K562 (cell line): Measurements from ENCODE around the gene TMEM129. TPM values are rescaled to one million over a fixed set of nuclear protein-coding genes. Genes with fewer than 3 reads are reported as not detected.

Source experiments
- CBX5 ChIP-seq: IDR thresholded peaks from 2 replicates; pipeline ENCODE4 v1.6.1; 2014; ENCODE audit warnings: low read depth, borderline replicate concordance
- CHD2 ChIP-seq: IDR thresholded peaks from 2 replicates; pipeline ENCODE4 v1.6.1; 2011; ENCODE audit warnings: low read depth, low read length
- EP400 ChIP-seq: fragments of 450-650 bp; IDR thresholded peaks from 2 replicates; pipeline ENCODE4 v1.6.1; 2017; ENCODE audit warnings: antibody characterized with exemption, mild to moderate bottlenecking, moderate library complexity
- FOXA3 ChIP-seq, 2 experiments: fragments of 450-650 bp in 1 of 2; sonication (generic) in 1 of 2; formaldehyde crosslinking; IDR thresholded peaks in 1 of 2; conservative IDR thresholded peaks in 1 of 2; 2 replicates each; pipeline versions ENCODE4 v1.4.0 to v1.8.0; 2020 to 2022; ENCODE audit warnings: mild to moderate bottlenecking in 2 of 2, missing genetic modification reagents in 1 of 2
- FOXK2 ChIP-seq, 2 experiments: fragments of 450-650 bp; IDR thresholded peaks in 1 of 2; conservative IDR thresholded peaks in 1 of 2; 2 replicates each; pipeline ENCODE4 v1.6.1; 2016; ENCODE audit warnings: low read depth in 2 of 2, mild to moderate bottlenecking in 1 of 2
- HNRNPUL1 ChIP-seq: fragments of 200-400 bp; formaldehyde crosslinking; IDR thresholded peaks from 2 replicates; pipeline ENCODE4 v1.6.1; 2017; ENCODE audit warnings: low read length
- KLF1 ChIP-seq: fragments of 450-650 bp; IDR thresholded peaks from 2 replicates; pipeline ENCODE4 v1.6.1; 2016; ENCODE audit warnings: missing genetic modification characterization, missing compliant biosample characterization
- MCM3 ChIP-seq: fragments of 450-650 bp; IDR thresholded peaks from 2 replicates; pipeline ENCODE4 v1.6.1; 2016
- MCM5 ChIP-seq: fragments of 450-650 bp; IDR thresholded peaks from 2 replicates; pipeline ENCODE4 v1.6.1; 2016; ENCODE audit warnings: low read depth
- POLR2B ChIP-seq: fragments of 450-650 bp; IDR thresholded peaks from 2 replicates; pipeline ENCODE4 v1.6.1; 2018; ENCODE audit warnings: low read depth; ENCODE audit not compliant: partially characterized antibody
- PPARD ChIP-seq: fragments of 250-450 bp; sonication (Bioruptor Pico); IDR thresholded peaks from 2 replicates; pipeline ENCODE4 v1.8.0; 2022; ENCODE audit warnings: inconsistent platforms, mild to moderate bottlenecking, moderate library complexity
- RBM15 ChIP-seq: fragments of 200-400 bp; formaldehyde crosslinking; IDR thresholded peaks from 2 replicates; pipeline ENCODE4 v1.6.1; 2018; ENCODE audit warnings: mild to moderate bottlenecking, low read length, moderate library complexity; ENCODE audit not compliant: insufficient read depth
- SETDB1 ChIP-seq: IDR thresholded peaks from one replicate; pipeline ENCODE4 v1.6.1; 2012; ENCODE audit warnings: low read length, control low read depth, inconsistent platforms
- TAF7 ChIP-seq: fragments of 450-650 bp; IDR thresholded peaks from 2 replicates; pipeline ENCODE4 v1.6.1; 2016; ENCODE audit warnings: missing genetic modification characterization, missing compliant biosample characterization
- TCFL5 ChIP-seq: fragments of 250-450 bp; sonication (Bioruptor Pico); conservative IDR thresholded peaks from 2 replicates; pipeline ENCODE4 v1.6.1; 2021; ENCODE audit warnings: mild to moderate bottlenecking, moderate library complexity, matching md5 sums
- TGIF2 ChIP-seq: sonication (generic); formaldehyde crosslinking; IDR thresholded peaks from 2 replicates; pipeline ENCODE4 v1.8.1; 2022; ENCODE audit warnings: mild to moderate bottlenecking, missing genetic modification reagents, moderate library complexity
- ZSCAN29 ChIP-seq: fragments of 450-650 bp; IDR thresholded peaks from 2 replicates; pipeline ENCODE4 v1.6.1; 2017
- polyA plus RNA-seq, 8 experiments: library from polyadenylated mRNA; depleted of rRNA in 4 of 8; stranded (reverse) in 5 of 8; unstranded in 3 of 8; fragments of >200 nt; fragmentation: Nextera tagmentation in 2 of 8; fragmentation: Illumina TruSeq in 1 of 8; extraction: Ambion mirVana in 2 of 8; extraction: Trizol in 1 of 8; gene quantifications; 2 replicates each; pipeline versions ENCODE4 v1.2.1 to v1.2.3, GENCODE V29; 2011 to 2014; ENCODE audit warnings: inconsistent platforms in 1 of 8, missing spikeins in 1 of 8
- total RNA-seq, 7 experiments: library from RNA; depleted of rRNA in 6 of 7; stranded (reverse); fragments of >200 nt in 6 of 7; fragmentation: Illumina TruSeq in 2 of 7; extraction: Trizol in 2 of 7; gene quantifications; 2 replicates each; pipeline versions ENCODE4 v1.2.1 to v1.2.3, GENCODE V29; 2011 to 2021; ENCODE audit warnings: low replicate concordance in 1 of 7
- TF ChIP-seq, protein P1 (sequence below), 2 experiments: fragments of 200-800 bp in 1 of 2; sonication (Bioruptor generic) in 1 of 2; sonication (generic) in 1 of 2; formaldehyde crosslinking in 1 of 2; IDR thresholded peaks in 1 of 2; conservative IDR thresholded peaks in 1 of 2; 2 replicates each; pipeline versions ENCODE4 v1.5.0 to v1.6.1; 2016 to 2020; ENCODE audit warnings: missing compliant biosample characterization in 1 of 2, missing genetic modification characterization in 1 of 2, missing genetic modification reagents in 1 of 2
- TF ChIP-seq, protein P2 (sequence below): fragments of 450-650 bp; formaldehyde crosslinking; IDR thresholded peaks from 2 replicates; pipeline ENCODE4 v1.4.0; 2022; ENCODE audit warnings: missing genetic modification characterization
- TF ChIP-seq, protein P3 (sequence below): fragments of 250-450 bp; sonication (Bioruptor Pico); IDR thresholded peaks from 2 replicates; pipeline ENCODE4 v1.6.1; 2021; ENCODE audit warnings: mild to moderate bottlenecking
- TF ChIP-seq, protein P4 (sequence below), 3 experiments: fragments of 200-800 bp in 1 of 3; fragments of 250-450 bp in 1 of 3; fragments of 450-650 bp in 1 of 3; sonication (Bioruptor Pico) in 1 of 3; sonication (Bioruptor generic) in 1 of 3; formaldehyde crosslinking in 1 of 3; IDR thresholded peaks; 2 replicates each; pipeline versions ENCODE4 v1.6.1 to v1.8.0; 2016 to 2022; ENCODE audit warnings: mild to moderate bottlenecking in 2 of 3, missing genetic modification characterization in 2 of 3, missing compliant biosample characterization in 1 of 3, moderate library complexity in 1 of 3
- TF ChIP-seq, protein P5 (sequence below): fragments of 200-800 bp; sonication (Bioruptor generic); IDR thresholded peaks from 2 replicates; pipeline ENCODE4 v1.6.1; 2017; ENCODE audit warnings: missing genetic modification characterization, missing compliant biosample characterization

Gene TMEM129
- total and polyA plus RNA-seq, 9 of the 15 experiments (the other 6 are each of a cell fraction or from before 2014, with no cell fraction given) = 0.34 to 47.2 (median 18.8) TPM

DNA sequence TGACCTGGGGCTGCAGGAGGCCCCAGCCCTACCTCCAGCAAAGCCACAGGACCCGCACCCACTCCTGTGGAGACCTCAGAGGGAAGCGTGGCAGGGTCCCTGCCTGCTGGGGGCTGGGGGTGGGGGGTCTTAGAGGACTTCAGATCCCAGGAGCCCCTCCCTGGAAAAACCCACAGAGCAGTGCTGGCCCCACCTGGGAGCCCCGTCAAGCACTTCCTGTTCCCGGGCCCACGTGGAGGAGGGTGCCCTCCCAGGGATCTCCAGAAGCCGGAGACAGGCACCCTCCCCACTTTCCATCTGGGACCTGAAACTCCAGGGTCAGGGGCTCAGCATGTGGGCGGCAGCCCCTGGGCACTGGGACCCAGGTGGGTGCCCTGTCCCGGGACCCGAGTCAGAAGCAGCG is 32.2 kb upstream of the TMEM129 start (continued):
- TF ChIP-seq, protein P1, sequence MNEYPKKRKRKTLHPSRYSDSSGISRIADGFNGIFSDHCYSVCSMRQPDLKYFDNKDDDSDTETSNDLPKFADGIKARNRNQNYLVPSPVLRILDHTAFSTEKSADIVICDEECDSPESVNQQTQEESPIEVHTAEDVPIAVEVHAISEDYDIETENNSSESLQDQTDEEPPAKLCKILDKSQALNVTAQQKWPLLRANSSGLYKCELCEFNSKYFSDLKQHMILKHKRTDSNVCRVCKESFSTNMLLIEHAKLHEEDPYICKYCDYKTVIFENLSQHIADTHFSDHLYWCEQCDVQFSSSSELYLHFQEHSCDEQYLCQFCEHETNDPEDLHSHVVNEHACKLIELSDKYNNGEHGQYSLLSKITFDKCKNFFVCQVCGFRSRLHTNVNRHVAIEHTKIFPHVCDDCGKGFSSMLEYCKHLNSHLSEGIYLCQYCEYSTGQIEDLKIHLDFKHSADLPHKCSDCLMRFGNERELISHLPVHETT (CRISPR knock-in tag; conservative IDR thresholded peaks at IDR 0.05 in 1 of 2, IDR thresholded peaks at IDR 0.05 in 1 of 2) = peak in 1 of 2 experiments; percentile 25; a peak in 1 of 4 replicates
- TF ChIP-seq TGIF2 (CRISPR knock-in tag) (no peak), CBX5 (no peak), HNRNPUL1 (no peak), SETDB1 (no peak), MCM5 (no peak), MCM3 (no peak), TCFL5 (CRISPR knock-in tag) (no peak), POLR2B (no peak), FOXK2 (conservative IDR thresholded peaks at IDR 0.05 in 1 of 2, IDR thresholded peaks at IDR 0.05 in 1 of 2; ENCODE audit: low read depth in 2 of 2) (no peak), PPARD (CRISPR knock-in tag) (no peak), TAF7 (tag) (no peak), KLF1 (tag) (no peak), EP400 (no peak), FOXA3 (CRISPR knock-in tag; conservative IDR thresholded peaks at IDR 0.05 in 1 of 2, IDR thresholded peaks at IDR 0.05 in 1 of 2) (no peak), CHD2 (no peak), RBM15 (no peak), ZSCAN29 (no peak)
- TF ChIP-seq, protein P2, sequence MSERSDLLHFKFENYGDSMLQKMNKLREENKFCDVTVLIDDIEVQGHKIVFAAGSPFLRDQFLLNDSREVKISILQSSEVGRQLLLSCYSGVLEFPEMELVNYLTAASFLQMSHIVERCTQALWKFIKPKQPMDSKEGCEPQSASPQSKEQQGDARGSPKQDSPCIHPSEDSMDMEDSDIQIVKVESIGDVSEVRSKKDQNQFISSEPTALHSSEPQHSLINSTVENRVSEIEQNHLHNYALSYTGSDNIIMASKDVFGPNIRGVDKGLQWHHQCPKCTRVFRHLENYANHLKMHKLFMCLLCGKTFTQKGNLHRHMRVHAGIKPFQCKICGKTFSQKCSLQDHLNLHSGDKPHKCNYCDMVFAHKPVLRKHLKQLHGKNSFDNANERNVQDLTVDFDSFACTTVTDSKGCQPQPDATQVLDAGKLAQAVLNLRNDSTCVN (CRISPR knock-in tag) = no peak
- TF ChIP-seq, protein P3, sequence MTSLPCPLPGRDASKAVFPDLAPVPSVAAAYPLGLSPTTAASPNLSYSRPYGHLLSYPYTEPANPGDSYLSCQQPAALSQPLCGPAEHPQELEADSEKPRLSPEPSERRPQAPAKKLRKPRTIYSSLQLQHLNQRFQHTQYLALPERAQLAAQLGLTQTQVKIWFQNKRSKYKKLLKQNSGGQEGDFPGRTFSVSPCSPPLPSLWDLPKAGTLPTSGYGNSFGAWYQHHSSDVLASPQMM (CRISPR knock-in tag) = no peak
- TF ChIP-seq, protein P4, sequence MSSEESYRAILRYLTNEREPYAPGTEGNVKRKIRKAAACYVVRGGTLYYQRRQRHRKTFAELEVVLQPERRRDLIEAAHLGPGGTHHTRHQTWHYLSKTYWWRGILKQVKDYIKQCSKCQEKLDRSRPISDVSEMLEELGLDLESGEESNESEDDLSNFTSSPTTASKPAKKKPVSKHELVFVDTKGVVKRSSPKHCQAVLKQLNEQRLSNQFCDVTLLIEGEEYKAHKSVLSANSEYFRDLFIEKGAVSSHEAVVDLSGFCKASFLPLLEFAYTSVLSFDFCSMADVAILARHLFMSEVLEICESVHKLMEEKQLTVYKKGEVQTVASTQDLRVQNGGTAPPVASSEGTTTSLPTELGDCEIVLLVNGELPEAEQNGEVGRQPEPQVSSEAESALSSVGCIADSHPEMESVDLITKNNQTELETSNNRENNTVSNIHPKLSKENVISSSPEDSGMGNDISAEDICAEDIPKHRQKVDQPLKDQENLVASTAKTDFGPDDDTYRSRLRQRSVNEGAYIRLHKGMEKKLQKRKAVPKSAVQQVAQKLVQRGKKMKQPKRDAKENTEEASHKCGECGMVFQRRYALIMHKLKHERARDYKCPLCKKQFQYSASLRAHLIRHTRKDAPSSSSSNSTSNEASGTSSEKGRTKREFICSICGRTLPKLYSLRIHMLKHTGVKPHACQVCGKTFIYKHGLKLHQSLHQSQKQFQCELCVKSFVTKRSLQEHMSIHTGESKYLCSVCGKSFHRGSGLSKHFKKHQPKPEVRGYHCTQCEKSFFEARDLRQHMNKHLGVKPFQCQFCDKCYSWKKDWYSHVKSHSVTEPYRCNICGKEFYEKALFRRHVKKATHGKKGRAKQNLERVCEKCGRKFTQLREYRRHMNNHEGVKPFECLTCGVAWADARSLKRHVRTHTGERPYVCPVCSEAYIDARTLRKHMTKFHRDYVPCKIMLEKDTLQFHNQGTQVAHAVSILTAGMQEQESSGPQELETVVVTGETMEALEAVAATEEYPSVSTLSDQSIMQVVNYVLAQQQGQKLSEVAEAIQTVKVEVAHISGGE (CRISPR knock-in tag; IDR thresholded peaks at IDR 0.05) = no peak
- TF ChIP-seq, protein P5, sequence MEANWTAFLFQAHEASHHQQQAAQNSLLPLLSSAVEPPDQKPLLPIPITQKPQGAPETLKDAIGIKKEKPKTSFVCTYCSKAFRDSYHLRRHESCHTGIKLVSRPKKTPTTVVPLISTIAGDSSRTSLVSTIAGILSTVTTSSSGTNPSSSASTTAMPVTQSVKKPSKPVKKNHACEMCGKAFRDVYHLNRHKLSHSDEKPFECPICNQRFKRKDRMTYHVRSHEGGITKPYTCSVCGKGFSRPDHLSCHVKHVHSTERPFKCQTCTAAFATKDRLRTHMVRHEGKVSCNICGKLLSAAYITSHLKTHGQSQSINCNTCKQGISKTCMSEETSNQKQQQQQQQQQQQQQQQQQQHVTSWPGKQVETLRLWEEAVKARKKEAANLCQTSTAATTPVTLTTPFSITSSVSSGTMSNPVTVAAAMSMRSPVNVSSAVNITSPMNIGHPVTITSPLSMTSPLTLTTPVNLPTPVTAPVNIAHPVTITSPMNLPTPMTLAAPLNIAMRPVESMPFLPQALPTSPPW = peak; percentile 18; the same call in 1 of the 2 replicates
